Choroid plexus epithelial cell (primary cell): ENCODE data around the gene KRTAP5-2.
A peak's percentile ranks its signal among the peaks of the same experiment; 100 is the strongest.

Experiments used
- DNase-seq: peaks from one replicate; pipeline ENCODE4 v3.0.0-alpha.2; 2010; ENCODE audit warnings: low read depth
- H3K4me3 ChIP-seq: 2 replicates; pipeline ENCODE4 v1.5.1; 2011; ENCODE audit warnings: low read depth, mild to moderate bottlenecking, control low read depth, low read length, moderate library complexity
- TF ChIP-seq, protein P1 (sequence below): conservative IDR thresholded peaks from 2 replicates; pipeline ENCODE4 v1.5.1; 2011; ENCODE audit warnings: low read depth, mild to moderate bottlenecking, control low read depth, inconsistent platforms, low read length, moderate library complexity

Gene KRTAP5-2

DNA sequence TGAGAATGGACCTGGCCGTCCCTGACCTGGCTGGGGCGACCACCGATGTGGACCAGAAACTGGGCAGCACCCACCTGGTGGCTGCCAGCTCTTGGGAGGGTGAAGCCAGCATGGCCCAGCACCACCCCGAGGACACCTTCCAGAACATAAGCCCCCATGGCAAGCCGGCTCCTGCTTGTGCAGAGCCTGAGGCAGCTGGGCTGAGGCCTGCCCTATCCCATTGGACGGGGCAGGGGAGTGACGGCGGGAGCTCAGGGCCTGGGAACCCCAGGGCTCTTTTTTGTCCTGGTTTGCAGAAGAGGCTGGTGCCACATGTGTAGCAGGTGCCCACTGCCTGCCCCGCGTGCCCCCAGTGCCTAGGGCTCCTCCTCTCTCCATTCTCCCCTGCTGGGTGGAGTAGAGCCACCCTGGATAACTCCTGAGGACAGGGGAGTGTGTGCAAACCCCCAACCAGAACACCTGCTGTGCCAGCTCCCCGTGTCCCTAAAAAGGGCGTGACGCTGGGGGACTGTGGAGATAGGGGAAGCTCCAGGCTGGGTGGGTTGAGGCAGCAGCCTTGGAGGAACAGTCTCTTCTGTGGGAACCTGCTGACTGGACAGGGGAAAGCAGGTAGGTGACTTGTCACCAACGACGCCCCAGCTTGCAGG, 38.0 kb downstream of the KRTAP5-2 start:
- no peak for DNase-seq
- H3K4me3 ChIP-seq = no peak overlapping the region
- TF ChIP-seq, protein P1, sequence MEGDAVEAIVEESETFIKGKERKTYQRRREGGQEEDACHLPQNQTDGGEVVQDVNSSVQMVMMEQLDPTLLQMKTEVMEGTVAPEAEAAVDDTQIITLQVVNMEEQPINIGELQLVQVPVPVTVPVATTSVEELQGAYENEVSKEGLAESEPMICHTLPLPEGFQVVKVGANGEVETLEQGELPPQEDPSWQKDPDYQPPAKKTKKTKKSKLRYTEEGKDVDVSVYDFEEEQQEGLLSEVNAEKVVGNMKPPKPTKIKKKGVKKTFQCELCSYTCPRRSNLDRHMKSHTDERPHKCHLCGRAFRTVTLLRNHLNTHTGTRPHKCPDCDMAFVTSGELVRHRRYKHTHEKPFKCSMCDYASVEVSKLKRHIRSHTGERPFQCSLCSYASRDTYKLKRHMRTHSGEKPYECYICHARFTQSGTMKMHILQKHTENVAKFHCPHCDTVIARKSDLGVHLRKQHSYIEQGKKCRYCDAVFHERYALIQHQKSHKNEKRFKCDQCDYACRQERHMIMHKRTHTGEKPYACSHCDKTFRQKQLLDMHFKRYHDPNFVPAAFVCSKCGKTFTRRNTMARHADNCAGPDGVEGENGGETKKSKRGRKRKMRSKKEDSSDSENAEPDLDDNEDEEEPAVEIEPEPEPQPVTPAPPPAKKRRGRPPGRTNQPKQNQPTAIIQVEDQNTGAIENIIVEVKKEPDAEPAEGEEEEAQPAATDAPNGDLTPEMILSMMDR = no peak

DNA sequence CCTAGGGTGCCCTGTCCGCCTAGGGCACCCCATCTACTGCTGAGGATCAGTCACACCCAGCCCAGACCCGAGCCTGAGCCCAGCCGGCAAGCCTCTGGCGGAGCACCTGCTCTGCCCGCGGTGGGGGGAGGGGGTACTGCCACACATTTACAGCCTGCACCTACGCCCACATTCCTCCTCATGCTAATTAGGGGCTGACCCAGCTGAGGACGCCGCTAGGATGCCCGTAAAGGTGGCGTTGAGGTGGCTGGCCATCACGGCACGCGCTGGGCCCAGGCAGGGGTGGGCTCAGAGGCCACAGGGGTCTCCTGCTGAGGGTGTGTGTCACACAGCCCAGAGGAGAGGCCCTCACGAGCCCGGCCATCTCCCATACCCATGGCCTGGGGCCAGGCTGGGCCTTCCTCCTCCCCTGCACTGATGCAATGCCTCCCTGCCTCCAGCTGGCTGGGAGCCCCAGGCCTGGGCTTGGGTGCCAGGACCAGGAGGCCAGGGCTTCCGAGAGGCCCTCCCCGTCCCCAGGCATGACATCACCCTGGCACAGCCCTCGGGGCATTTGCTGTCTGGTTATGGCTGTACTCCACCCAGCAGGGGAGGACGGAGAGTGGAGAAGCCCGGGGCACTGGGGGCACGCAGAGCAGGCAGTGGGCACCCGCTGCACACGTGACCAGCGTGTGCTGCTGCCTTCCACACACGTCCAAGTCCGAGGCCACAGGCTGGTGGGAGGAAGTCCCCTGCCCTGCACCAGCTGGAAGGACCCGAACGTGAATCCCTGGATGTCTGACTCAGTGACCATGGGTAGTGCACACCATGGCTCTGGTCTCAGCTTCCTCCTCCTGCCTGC, 38.8 kb downstream of the KRTAP5-2 start:
- no peak for DNase-seq
- H3K4me3 ChIP-seq = no peak overlapping the region
- TF ChIP-seq, protein P1 = no peak

DNA sequence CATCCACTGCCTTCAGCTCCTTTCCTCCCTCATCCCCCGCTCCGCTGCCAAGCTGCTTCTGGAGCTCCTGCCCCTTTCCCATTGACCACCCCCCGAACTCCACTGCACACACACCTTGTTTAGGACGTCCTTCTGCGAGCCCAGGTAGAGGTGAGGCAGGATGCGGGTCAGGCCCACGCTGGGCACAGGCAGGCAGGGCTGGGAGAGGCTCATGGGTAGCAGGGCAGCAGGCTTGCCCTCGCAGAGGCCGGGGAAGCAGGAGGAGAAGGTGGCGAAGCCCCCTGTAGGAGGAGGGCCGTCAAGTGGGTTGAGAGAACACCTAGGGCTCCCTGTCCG, 39.4 kb downstream of the KRTAP5-2 start:
- TF ChIP-seq, protein P1 = no peak
- DNase-seq = no peak
- no peak overlapping the region for H3K4me3 ChIP-seq

DNA sequence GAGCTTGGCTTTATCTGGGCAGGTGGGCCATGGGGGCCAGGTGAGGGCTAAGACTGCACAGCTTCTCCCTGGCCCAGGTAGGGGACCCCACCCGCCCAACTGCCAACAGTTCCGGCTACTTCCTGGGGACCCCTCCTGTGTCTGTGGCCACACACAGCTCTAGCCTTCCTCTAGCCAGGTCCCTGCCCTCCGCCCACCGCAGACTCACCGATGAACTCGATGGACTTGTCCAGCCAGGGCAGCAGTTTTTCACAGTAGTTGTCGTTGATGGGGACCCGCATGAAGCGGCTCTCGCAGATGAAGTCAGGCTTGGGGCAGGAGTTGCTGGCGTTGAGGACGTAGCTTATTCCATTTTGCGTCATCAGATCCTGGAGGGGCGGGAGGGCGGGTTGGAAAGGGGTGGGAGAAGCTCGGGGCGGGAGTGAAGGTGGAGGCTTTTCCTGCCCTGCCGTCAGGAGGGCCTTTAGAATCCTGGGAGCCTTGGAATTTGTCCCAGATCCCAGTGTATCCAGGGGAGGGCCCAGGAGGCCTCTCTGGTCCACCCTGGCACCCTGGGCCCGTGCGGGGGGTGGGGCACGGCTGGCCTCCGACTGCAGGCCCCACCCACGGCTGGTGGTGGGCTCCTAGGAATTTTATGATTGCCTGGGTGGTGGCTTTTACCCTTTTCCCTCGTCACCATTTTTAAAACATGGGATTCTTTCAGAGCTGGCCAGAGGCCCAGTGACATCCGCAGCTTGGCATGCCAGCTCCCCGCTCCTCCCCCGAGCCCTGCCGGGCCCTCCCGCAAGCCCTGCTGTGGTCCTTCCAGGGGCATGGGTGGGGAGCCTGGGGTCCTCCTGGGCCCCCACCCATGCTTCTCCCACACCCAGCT, 40.0 kb downstream of the KRTAP5-2 start:
- no peak overlapping the region for H3K4me3 ChIP-seq
- DNase-seq = peak; percentile 50
- TF ChIP-seq, protein P1 = no peak

DNA sequence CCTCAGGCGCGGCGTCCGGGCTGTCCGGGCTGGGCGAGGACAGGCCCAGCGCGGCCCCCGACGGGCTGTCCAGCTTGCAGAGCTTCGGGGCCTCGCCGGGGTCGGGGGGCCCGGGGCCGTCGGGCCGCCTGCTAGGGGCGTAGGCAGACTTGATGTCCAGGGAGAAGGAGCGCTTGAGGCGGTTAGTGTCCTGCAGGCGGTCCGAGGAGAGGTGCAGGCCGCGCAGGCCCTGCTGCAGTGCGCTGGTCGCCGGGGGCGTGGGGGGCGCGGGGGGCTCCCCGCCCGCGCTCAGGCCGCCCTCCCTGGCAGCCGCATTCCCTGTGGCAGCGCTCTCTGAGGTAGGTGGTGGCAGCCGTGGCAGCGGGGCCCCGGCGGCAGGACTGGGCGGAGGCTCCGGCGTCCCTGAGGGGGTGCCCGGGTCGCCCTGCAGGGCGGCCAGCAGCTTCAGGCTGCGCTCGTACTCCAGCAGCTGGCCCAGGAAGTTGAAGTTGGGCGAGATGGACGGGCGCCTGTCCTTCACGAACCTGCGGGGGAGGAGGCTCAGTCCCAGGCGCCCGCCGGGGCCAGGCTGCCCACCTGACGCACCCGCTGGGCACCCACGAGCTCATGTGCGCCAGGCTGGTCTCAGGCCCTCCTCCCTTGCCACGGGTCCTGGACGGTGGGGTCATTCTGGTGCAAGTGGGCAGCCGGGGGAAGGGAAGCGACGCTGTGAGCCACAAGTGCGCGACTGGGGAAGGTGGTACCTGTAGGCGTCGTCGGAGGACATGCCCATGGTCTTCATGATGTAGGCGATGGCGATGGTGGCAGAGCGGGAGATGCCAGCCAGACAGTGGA, 40.8 kb downstream of the KRTAP5-2 start:
- no peak for DNase-seq
- no peak overlapping the region for H3K4me3 ChIP-seq
- TF ChIP-seq, protein P1 = no peak

DNA sequence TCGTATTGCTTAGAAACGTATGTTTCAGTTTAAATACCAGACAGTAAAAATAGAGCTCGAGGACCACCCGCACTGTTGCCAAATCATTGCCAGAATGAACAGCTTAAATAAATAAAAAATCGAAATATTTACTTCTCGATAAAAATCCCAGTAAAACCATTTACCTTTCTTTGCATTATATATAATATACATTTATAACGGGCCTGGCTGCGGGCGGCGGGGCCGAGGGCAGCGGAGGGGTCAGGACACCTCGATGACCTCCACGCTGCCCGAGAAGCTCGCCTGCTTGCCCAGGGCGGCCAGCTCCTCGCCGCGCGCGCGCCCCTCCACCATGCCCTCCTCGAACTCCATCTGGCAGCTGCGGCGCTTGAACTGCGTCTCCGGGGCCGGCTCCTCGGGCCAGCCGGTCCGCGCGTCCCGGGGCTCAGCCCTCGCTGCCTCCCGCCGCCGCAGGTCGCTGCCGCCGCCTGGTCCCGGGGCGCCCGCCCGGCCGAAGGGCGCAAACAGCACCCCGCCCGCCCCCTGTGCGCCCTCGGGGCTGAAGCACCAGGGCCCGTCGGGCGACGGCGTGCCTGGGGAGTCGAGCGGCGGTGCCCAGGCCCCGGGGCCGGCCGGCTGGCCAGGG, 41.7 kb downstream of the KRTAP5-2 start:
- H3K4me3 ChIP-seq = no peak overlapping the region
- no peak for DNase-seq
- TF ChIP-seq, protein P1 = no peak
